ENCODE data around the gene FGF9. TPM values are rescaled to one million over a fixed set of nuclear protein-coding genes. Genes with fewer than 3 reads are reported as not detected.

The FGF9 gene
- total and polyA plus RNA-seq, 2 of the 8 experiments (the other 6 are each of a cell fraction or from before 2014, with no cell fraction given): 0.02 TPM; not detected in 1

- Histone ChIP-seq H3K56ac (replicated peaks; ENCODE audit: insufficient read length, low read depth, low read length) (no peak overlapping the region), H3K4me2 (ENCODE audit: insufficient read depth in 1 of 2, low read depth in 2 of 2, low read length in 2 of 2) (no peak overlapping the region), H3K4me1 (replicated peaks in 1 of 4; ENCODE audit: control insufficient read depth in 3 of 4, insufficient read depth in 4 of 4, low read length in 3 of 4) (peaks cover 0 to 13% (median 5%) of the 10 kb centered on the region in 4 experiments; a peak in 5 of 7 replicates), H4K20me1 (replicated peaks in 1 of 2; ENCODE audit: control insufficient read depth in 1 of 2, insufficient read depth in 2 of 2, low read length in 2 of 2) (peaks cover 3 to 5% of the 10 kb centered on the region in 2 experiments), H3K14ac (ENCODE audit: insufficient read length) (no peak overlapping the region), H3K9me3 (ENCODE audit: insufficient read depth in 2 of 2, low read depth in 1 of 2, low read length in 1 of 2) (no peaks in the 10 kb centered on the region), H3K27me3 (replicated peaks in 1 of 4; ENCODE audit: control insufficient read depth in 3 of 4, extremely low read depth in 1 of 4, insufficient read depth in 3 of 4, low read length in 3 of 4) (peaks cover 19 to 49% (median 47%) of the 10 kb centered on the region in 4 experiments), H4K91ac (replicated peaks; ENCODE audit: insufficient read length, low read length) (no peak overlapping the region), H2AK5ac (ENCODE audit: low read depth, low read length) (no peak overlapping the region), H2BK5ac (ENCODE audit: low read depth, low read length) (no peak overlapping the region), H3K27ac (ENCODE audit: low read depth, low read length) (no peak overlapping the region), H4K8ac (ENCODE audit: extremely low read depth, insufficient read depth, low read length) (no peak overlapping the region), H3K18ac (ENCODE audit: extremely low read depth, low read length) (no peak overlapping the region), H2AFZ (ENCODE audit: low read length) (no peak overlapping the region), H3K79me1 (ENCODE audit: low read depth, low read length) (no peaks in the 10 kb centered on the region), H2BK120ac (replicated peaks; ENCODE audit: low read depth, low read length) (no peak overlapping the region), H3K36me3 (ENCODE audit: control insufficient read depth in 2 of 4, insufficient read depth in 4 of 4, low read length in 3 of 4) (no peaks in the 10 kb centered on the region), H2BK12ac (ENCODE audit: low read depth, low read length) (no peak overlapping the region), H3K79me2 (ENCODE audit: control insufficient read depth in 1 of 2, insufficient read depth in 2 of 2, low read length in 2 of 2) (no peaks in the 10 kb centered on the region), H4K5ac (ENCODE audit: insufficient read length, low read depth, low read length) (no peak overlapping the region), H3K23ac (ENCODE audit: insufficient read length) (no peak overlapping the region), H3K9ac (replicated peaks in 1 of 4; ENCODE audit: extremely low read depth in 1 of 4, low read depth in 3 of 4, low read length in 3 of 4) (no peak overlapping the region), H3K4ac (replicated peaks; ENCODE audit: insufficient read length, low read depth, low read length) (no peak overlapping the region), H2BK15ac (ENCODE audit: low read length) (peak overlapping the region; percentile 77; the same call in 1 of the 2 replicates), H3K4me3 (ENCODE audit: extremely low read depth in 1 of 4, insufficient read depth in 2 of 4, low read depth in 3 of 4, low read length in 4 of 4) (no peak overlapping the region), H3K23me2 (ENCODE audit: low read depth, low read length) (peaks cover 13% of the 10 kb centered on the region; the same call in 1 of the 2 replicates), H2BK20ac (ENCODE audit: low read length) (no peak overlapping the region)
- WGBS, 2 experiments (ENCODE audit: extremely low coverage in 1 of 2, insufficient coverage in 1 of 2, insufficient read length in 1 of 2, insufficient replicate concordance in 2 of 2, low coverage in 1 of 2, low lambda C conversion rate in 2 of 2, missing lambda C conversion rate in 1 of 2): 78% methylated on average over 3 of the region's 3 CpGs; no CpG with 5 or more reads in 1 of the 2 experiments
- FAIRE-seq (no peak), DNase-seq (ENCODE audit: low read depth in 1 of 2, low spot score in 2 of 2) (no peak)
- ChIA-PET CTCF (ENCODE audit: partially characterized antibody) (interaction anchor here (0.5 to 5.7 kb wide), 27 partner anchors 9 to 1335 kb away, joined by 3 to 41 read pairs (median 3); no protein-coding TSS in a partner anchor), POLR2A (ENCODE audit: partially characterized antibody) (no interaction called here)
- no peak for TF ChIP-seq SP2 (IDR thresholded peaks at IDR 0.05; ENCODE audit: low read length)
- no peak for TF ChIP-seq JUN (IDR thresholded peaks at IDR 0.05; ENCODE audit: low read depth, low read length)
- TF ChIP-seq BRCA1 (IDR thresholded peaks at IDR 0.05; ENCODE audit: low read depth, low read length): no peak
- TF ChIP-seq EZH2 (IDR thresholded peaks at IDR 0.05; ENCODE audit: low read depth, low read length, severe bottlenecking): no peak
- no peak for TF ChIP-seq FOSL1 (IDR thresholded peaks at IDR 0.05; ENCODE audit: insufficient read depth, low read depth, low read length)
- no peak for TF ChIP-seq MAX (IDR thresholded peaks at IDR 0.05)
- no peak for TF ChIP-seq BACH1 (IDR thresholded peaks at IDR 0.05; ENCODE audit: low read length)
- TF ChIP-seq RXRA (IDR thresholded peaks at IDR 0.05; ENCODE audit: insufficient read depth, low read depth, low read length): no peak
- TF ChIP-seq TEAD4 (IDR thresholded peaks at IDR 0.05; ENCODE audit: low read depth, low read length): no peak
- no peak for TF ChIP-seq SP4 (IDR thresholded peaks at IDR 0.05; ENCODE audit: low read length)
- TF ChIP-seq RBBP5 (IDR thresholded peaks at IDR 0.05; ENCODE audit: borderline replicate concordance, low read depth, low read length): no peak
- TF ChIP-seq KDM1A (IDR thresholded peaks at IDR 0.05; ENCODE audit: borderline replicate concordance, low read length): no peak
- TF ChIP-seq JUND (IDR thresholded peaks at IDR 0.05; ENCODE audit: low read length): no peak
- no peak for TF ChIP-seq TCF12 (IDR thresholded peaks at IDR 0.05; ENCODE audit: low read depth, low read length)
- TF ChIP-seq SIRT6 (IDR thresholded peaks at IDR 0.05; ENCODE audit: low read length): no peak
Observed at GRCh38 chr13:21677075-21677623, 6.3 kb downstream of the FGF9 start.

Measured in H1 (cell line).